NCI-H774 (cell line): Measurements from ENCODE around the gene SNAP23.
"Not testable (repeated sequence)": the region's sequence is repeated elsewhere in the genome, so short reads cannot be mapped to it uniquely, and the experiment has no call there.

ENCODE experiments used
- DNase-seq: peaks from one replicate; lab custom pipeline; 2025; lab: John Stamatoyannopoulos, UW

Gene SNAP23

DNA sequence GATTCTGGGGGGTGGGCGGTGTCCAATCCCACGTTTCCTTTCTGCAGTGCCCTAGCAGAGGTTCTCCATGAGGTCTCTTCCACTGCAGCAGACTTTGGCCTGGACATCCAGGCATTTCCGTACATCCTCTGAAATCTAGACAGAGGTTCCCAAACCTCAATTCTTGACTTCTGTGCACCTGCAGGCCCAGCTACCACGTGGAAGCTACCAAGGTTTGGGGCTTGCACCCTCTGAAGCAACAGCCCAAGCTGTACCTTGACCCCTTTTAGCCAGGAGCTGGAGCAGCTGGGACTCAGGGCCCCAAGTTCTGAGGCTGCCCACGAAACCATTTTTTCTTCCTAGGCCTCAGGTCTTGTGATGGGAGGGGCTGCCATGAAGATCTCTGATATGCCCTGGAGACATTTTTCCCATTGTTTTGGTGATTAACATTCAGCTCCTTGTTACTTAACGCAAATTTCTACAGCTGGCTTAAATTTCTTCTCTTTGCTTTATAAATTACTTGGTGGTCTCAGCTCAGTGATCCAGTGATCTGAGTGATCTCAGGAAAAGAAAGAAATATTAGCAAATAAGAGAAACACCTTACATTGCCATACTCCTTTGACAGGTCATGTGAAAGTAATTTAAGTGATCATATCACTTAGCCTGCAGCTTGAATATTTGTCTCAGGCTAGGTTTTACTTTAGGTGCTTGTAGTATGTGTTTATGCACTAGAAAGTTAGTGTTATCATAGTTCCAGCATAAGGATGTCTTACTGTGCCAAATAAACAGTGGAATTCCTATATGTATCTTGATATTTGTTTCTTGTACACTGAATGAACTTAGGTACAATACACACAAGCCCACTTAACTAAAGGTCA is 3.0 kb downstream of the SNAP23 start:
- no peak for DNase-seq

DNA sequence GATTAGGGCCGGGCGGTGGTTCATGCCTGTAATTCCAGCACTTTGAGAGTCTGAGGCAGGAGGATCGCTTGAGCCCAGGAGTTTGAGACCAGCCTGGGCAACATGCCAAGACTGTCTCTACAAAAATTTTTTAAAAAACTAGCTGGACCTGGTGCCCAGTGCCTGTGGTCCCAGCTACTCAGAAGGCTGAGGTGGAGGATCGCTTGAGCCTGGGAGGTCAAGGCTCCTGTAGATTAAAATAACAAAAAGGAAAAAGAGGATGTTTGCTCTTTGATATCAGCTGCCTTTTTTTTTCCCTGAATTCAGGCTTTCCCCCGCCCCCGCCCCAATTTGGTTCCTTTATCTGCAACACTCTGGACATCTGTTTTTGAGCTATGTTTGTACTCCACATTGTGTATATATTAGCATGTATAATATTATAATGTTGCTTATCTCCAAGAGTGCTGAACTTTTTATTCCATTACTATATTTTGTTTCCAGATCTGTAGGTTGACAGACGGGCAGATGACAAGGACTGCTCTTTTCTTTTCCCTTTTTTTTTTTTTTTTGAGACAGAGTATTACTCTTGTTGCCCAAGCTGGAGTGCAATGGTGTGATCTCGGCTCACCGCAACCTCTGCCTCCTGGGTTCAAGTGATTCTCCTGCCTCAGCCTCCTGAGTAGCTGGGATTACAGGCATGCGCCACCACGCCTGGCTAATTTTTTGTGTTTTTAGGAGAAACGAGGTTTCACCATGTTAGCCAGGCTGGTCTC is 4.6 kb downstream of the SNAP23 start:
- DNase-seq: no peak

DNA sequence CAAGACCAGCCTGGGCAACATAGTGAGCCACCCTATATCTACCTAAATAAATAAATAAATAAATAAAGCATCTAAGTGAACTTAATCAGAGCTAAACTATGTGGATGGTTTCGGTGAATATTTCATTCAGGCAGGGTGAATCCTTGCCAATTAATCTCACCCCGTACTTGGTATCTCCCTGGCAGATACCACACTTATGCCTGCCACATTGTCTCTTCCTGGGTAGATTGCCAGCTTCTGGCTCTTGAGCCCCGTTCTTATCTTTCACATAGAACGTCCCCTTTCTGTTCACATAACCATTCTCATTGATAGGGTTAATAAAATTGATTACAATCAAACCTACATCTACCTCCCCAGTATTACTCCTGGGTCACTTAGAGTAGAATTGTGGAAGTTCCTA is 7.0 kb downstream of the SNAP23 start:
- no peak for DNase-seq

DNA sequence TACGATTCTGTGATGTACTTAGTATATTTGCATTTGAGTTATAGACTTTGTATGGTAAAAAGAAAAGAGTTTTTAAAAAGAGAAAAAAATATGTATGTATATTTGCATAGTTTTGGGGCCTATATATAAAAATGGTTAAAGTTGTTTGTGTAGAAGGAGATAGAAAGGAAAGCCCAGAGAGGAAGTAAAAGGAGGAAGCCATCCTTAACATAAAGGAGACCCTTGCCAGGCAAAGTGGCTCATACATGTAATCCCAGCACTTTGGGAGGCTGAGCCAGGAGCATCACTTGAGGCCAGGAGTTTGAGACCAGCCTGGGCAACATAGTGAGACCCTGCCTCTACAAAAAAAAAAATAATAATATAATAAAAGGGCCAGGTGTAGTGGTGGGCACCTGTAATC is 8.4 kb downstream of the SNAP23 start:
- no peak for DNase-seq

DNA sequence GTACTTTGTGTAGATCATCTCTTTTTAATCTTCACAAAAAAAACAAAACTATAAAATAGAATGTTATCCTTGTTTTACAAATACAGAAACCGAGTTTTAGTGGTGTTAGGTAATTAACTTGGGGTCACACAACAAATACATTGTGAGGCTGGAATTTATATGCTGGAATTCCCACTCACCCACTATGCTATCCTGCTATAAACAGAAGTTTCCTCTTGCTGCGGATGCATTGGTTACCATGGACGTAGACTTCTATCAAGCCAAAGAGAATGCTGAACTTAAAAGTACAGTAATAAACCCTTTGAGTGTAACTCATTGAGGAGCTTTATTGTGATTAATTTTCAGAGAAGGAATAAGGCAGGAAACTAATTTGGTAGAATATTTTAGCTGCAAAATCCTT is 9.2 kb downstream of the SNAP23 start:
- DNase-seq: no peak

DNA sequence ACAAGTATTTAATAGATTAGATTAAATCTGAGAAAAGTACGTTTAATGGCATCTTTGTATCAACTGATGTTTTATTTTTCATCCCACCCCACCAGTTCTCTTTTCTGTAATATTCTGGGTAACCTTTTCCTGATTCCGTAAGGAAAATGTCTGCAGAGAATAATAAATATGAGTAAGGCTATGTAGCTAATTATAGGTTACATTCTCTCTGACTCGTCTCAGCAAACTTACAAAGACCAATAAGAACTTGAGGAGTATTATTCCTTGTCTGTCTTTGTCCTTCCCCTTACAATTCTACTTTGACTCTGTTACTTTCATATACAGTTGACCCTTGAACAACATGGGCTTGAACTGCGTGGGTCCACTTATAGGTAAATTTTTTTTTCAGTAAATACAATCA is 12.1 kb downstream of the SNAP23 start:
- DNase-seq: no peak

DNA sequence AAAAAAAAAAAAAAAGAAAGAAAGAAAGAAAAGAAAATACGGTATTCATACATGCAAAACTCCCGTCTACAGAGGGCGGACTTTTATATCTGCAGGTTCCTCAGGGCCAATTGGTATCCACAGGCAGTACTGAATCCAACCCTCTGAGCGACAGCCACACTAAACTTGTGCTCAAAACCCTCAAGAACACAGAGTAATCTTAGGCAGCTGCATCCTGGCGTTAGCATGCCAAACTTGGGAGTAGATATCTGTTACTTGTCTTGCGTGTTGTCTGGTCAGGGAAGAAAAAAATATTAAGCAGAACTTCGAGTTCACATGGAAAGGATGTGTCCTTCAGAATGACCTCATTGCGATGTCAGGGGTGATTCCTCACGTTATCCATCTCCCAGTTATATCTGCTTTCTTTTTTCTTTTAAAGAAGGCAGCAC is 12.8 kb downstream of the SNAP23 start:
- no peak for DNase-seq

DNA sequence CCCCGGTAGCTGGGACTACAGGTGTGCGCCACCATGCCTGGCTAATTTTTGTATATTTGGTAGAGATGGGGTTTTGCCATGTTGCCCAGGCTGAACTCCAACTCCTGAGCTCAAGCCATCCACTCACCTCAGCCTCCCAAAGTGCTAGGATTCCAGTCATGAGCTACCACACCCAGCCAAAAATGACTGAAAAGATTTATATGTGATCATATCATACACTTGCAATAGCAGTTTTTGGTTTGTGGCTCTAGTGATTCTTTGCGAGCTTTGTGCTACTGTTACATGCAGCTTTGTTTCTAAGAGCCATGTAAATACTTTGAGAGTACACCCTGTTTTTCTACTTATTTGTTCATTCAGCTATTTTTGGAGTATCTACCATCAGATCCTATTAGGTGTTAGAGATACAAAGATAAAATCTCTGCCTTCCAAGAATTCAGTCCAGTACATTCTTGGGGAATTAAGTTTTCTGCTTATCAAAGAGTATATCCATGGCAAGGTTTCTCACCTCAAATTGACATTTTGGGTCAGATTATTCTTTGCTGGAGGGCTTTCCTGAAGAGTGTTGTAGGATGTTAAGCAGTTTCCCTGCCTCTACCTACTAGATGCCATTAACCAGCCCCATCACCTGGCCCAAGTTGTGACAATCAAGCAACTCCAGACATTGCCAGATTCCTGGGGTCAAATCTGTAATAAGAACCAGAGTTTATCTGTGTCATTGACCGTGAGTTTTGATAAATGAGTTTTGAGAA is 15.0 kb downstream of the SNAP23 start:
- no peak for DNase-seq

DNA sequence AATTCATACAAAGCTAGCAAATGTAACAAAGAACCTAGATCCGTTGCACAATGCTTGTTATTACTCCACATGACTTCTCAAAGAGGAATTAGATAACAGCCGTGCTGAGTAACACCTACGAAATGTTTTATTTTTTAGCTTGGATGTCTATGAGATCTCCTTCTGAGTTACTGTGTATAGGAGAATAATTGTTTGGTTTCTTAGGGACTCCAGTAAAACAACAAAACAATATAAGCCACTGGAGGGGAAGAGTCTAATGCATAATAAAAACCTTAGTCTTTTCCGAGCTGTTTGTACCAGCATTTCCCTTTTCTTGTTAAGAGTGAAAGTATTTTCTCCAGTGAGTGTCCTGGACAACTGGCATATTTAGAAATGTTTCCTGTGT is 15.6 kb downstream of the SNAP23 start:
- no peak for DNase-seq

DNA sequence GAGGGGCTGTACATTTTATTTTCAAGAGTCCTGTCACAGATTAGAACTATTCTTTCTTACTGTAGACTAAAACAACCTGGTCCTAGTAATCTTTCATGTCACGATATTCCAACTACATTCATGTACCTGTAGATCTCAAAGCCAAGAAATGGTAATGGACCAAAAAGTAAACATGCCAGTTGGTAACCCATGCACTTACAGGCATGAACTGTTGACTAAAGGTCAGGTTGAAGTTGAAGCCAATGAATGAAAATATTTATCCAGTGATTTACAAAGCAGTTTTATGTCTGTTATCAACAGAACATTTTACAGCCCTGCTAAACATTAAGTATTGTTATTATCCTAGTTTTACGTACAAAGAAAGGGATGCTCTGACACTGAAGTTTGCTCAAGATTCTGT is 27.9 kb downstream of the SNAP23 start:
- DNase-seq: no peak

DNA sequence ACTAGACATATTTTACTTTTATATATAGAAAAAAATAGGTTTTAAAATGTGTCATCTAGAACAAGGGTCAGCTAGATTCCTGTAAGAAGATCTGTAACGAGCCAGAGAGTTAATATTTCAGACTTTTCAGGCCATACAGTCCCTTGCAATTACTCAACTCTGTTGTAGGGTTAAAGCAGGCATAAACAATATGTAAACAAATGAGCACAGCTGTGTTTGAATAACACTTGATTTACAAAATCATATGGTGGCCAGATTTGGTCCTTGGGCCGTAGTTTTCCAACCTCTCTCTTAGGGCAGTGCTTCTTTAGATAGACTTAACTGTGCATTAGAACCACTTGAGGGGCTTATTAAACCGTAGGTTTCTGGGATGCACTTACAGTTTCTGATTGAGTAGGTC is 33.5 kb downstream of the SNAP23 start:
- no peak for DNase-seq

DNA sequence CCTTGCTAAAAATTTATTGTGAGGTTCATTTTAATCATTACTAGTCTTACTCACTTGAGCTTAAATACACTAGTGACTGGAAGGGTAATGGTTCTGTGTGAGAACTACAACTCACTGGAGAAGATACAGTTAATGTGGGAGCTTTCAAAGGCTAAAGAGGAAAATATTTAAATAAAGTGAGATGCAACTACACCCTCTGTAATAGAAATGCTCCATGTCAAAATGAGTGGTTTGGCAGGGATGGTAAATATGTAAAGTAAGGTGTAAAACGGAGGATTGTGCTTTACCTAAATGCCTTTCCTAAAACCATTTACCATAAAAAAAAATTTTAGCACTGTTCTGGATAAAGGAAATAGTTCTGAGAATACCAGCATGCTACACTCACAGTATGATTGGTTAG is 37.8 kb downstream of the SNAP23 start:
- DNase-seq: no peak

DNA sequence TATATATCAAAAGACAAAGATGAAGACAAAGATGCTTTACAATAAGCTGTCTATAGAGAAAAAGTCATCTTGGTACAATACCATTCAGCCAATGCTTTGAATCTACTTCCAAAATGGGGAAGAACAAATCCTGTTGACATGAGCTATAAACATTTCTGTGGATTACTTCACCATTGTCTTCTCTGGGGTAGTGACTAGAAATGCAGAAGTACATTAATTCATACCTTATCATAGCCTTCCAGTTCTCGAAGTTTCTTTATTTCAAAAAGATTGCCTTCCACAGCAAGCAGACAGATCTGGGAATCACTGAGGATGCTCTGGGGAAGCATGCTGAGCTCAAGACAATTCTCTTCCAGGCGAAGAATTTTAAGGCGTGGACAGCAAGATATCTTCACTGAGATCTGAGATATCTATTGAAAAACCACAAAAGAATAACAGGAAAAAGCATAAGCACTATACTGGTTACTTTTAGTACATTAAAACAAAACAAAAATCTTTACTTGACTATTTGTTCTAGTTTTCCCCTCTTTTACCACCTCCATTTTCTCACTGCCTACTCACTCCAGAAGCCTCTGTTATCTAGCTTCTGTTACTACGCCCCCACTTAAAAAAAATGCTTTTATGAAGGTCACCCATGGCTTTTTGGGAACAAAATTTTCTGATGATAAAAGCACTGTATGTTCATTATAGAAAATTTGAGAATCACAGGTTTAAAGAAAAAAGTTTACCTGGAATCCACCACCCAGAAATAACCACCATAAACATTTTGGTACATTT is 49.6 kb downstream of the SNAP23 start:
- DNase-seq: no peak

DNA sequence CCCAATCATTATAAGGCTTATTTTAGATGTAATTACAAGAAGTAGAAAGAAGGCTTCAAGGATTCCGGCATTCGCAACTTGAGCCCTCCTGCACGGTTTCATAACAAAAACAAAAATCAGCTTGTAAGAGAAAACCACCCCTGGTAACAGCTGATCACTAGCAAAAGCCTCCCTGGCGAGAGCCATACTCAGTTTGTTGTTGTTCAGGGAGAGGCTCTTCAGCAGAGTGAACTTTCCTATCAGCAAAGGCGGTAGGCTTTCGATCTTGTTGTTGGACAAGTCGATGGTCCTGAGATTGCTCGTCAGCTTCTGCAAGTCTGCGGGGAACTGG is 52.4 kb downstream of the SNAP23 start:
- no peak for DNase-seq

DNA sequence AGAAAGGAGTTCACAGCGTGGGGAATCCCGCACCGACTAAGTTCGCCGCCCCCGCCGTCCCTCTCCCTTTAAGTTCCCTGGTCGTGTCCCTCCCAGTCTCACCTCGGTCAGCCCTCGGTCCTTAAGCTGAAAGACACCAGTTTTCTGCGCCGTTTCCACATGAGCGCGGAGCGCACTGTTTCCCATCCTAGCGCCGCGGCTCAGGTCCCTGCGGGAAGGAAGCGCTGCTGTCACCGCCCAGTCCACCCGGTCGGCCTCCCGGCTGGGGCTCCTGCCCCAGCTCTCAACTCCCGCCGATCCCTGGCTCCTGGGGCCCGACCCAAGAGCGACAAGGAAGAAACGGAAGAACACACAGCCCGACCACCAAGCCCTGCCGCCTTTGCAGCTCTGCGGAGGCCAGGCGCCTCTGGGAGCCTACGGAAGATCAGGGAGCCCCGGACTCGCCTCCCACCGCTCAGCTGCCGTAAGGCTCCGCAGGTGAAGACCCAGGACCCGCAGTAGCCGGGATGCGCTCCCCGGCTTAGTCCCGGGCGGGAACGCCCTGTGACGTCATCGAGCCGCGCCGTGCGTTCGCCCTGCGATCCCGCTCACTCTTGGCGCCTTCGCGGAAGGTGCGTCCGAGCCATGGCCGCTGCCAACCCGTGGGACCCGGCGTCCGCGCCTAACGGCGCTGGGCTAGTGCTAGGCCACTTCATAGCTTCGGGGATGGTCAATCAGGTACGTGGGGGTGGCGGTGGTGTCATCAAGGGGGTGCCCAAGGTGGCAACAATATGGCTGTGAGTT is 53.0 kb downstream of the SNAP23 start, which contains the start of the genes HAUS2 and LRRC57:
HAUS2 (plus strand) TSS at position 590 of the 783 bp plus-strand sequence; CDS start at position 625, 35 bp downstream.
LRRC57 (minus strand) TSS at position 545 of the 783 bp plus-strand sequence; CDS start at position 186, 359 bp downstream.
- peak; percentile 91 for DNase-seq

DNA sequence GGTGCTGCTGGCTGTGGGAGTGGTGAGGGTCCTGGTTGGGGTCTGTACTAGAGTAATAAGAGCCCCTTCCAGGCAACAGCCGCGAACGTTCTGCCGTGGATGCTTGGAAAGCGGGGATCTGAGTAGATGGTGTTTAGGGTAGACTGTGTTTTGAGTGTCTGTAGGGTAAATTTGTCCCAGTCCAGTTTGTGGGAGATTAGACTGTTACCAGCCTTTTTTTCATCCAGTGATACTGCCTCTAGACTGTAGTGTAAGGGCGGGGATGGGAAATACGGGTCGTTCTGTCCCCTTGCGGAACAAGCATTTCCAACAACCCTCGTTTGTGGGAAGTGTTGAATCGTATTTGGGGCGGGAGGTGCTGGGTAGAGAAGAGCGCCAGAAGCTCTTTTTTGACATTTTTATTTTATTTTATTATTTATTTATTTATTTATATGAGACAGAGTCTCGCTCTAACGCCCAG is 53.6 kb downstream of the SNAP23 start:
- no peak for DNase-seq

DNA sequence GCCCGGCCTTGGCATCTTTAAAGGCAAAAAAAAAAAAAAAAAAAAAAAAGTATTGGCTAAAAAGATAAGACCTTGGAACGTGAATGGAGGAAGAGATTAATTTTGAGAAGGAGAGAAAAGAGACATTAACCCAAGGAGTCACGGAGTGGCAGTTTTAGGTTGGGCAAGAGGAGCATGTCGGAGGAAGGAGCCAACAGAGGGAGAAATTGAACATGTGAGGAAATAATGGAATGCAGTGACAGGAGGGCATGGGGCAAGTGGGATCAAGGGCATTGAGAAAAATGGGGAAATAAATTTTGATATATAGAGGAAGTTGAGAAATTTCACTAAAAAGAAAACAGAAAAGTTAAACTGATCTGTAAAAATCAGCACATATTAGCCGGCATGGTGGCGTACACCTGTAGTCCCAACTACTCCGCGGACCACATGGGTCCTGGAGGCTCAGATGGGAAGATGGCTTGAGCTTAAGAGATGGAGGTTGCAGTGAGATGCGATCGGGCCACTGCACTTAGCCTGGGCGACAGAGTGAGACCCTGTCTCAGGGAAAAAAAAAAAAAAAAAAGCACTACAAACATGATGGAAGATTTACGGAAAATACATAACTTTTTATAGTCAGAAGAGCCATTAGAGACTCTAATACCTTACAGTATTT is 54.4 kb downstream of the SNAP23 start:
- DNase-seq: no peak

DNA sequence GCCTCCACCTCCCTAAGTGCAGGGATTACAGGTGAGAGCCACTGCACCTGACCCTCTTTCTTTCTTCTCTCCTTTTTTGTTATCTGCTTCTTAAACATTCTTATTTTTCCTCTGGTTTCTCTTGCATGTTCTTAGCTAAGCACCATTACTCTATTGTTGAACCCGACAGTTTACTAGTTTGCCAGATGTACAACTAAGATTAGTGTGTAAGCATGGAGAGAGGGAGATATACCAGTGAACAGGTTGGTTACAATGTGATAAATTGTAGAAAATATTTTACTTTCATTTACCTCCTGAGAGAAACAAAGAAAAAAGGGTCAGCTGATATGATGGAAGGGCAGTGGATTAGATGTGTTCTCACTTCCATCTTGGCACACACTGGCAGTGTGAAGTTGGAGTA is 58.1 kb downstream of the SNAP23 start:
- DNase-seq: no peak

DNA sequence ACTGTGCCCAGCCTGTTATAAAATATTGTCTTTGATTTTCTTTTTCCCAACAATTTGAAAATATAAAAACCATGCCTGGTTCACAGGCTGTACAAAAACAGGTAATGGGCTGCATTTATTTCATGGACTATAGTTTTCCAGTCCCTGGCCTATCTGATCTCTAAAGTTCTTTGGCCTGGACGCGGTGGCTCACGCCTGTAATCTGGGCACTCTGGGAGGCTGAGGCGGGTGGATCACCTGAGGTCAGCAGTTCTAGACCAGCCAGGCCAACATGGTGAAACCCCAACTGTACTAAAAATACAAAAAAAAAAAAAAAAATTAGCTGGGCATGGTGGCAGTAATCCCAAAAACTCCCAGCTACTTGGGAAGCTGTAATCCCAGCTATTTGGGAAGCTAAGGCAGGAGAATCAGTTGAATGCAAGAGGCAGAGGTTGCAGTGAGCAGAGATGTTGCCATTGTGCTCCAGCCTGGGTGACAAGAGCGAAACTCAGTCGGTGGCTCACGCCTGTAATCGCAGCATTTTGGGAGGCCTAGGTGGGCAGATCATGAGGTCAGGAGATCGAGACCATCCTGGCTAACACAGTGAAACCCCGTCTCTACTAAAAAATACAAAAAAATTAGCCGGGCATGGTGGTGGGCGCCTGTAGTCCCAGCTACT is 61.2 kb downstream of the SNAP23 start:
- DNase-seq: not testable (repeated sequence)

DNA sequence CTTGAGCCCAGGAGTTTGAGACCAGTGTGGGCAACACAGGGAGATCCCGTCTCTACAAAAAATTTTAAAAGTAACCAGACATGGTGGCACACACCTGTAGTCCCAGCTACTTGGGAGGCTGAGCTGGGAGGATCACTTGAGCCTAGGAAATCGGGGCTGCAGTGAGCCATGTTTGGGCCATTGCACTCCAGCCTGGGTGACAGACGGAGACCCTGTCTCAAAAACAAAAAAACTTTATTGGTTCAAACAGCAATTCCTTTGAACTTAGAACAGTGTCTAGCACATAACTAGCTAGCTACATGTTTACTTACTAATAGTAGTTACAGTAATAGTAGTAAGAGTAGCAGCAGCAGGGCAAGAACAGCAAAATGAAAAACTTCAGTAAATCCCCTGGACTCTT is 63.3 kb downstream of the SNAP23 start:
- no peak for DNase-seq
